ENCODE results near the gene LACTBL1.
"Not testable (repeated sequence)": the region's sequence is repeated elsewhere in the genome, so short reads cannot be mapped to it uniquely, and the experiment has no call there.

The LACTBL1 gene

GRCh38 chr1:22972760-22973159 is at the start of gene LACTBL1:
LACTBL1 (minus strand) TSS chr1:22972866; CDS start chr1:22972316, 550 bp downstream.
- Mint-ChIP-seq H3K27ac (no peak within 1 kb of the TSS), H3K9me3 (no peaks in the 10 kb centered on the region), H3K4me3 (no peak within 1 kb of the TSS), H3K4me1 (ENCODE audit: low read depth) (no peaks in the 10 kb centered on the region), H3K27me3 (ENCODE audit: low read depth) (peaks cover 43% of the 10 kb centered on the region), H3K36me3 (ENCODE audit: low read depth) (no peaks in the 10 kb centered on the region)
- no peak for DNase-seq (ENCODE audit: low spot score)

- no peak overlapping the region for H3K4me3 Mint-ChIP-seq
These were observed 49.2 kb upstream of the LACTBL1 start for GRCh38 chr1:23021834-23022233.

GRCh38 chr1:23020706-23021405 is 48.2 kb upstream of the LACTBL1 start:
- H3K4me1 Mint-ChIP-seq (ENCODE audit: low read depth), result peaks cover 33% of the 10 kb centered on the region
- H3K27ac Mint-ChIP-seq, result peak overlapping the region; percentile 10
- H3K36me3 Mint-ChIP-seq (ENCODE audit: low read depth), result peaks cover 23% of the 10 kb centered on the region
- H3K9me3 Mint-ChIP-seq, result peaks cover 17% of the 10 kb centered on the region
- H3K4me3 Mint-ChIP-seq, result peak overlapping the region; percentile 96
- no peak for DNase-seq (ENCODE audit: low spot score)
- H3K27me3 Mint-ChIP-seq (ENCODE audit: low read depth), result peaks cover 2% of the 10 kb centered on the region

More at GRCh38 chr1:23021834-23022233, 49.2 kb upstream of the LACTBL1 start:
- peaks cover 2% of the 10 kb centered on the region for H3K27me3 Mint-ChIP-seq (ENCODE audit: low read depth)
- peaks cover 23% of the 10 kb centered on the region for H3K36me3 Mint-ChIP-seq (ENCODE audit: low read depth)
- no peak for DNase-seq (ENCODE audit: low spot score)
- peaks cover 37% of the 10 kb centered on the region for H3K4me1 Mint-ChIP-seq (ENCODE audit: low read depth)
- H3K9me3 Mint-ChIP-seq, result peaks cover 17% of the 10 kb centered on the region
- H3K27ac Mint-ChIP-seq, result no peak overlapping the region

GRCh38 chr1:23019863-23020625 is 47.4 kb upstream of the LACTBL1 start:
- Mint-ChIP-seq H3K27me3 (ENCODE audit: low read depth) (peaks cover 2% of the 10 kb centered on the region), H3K4me1 (ENCODE audit: low read depth) (peaks cover 33% of the 10 kb centered on the region), H3K4me3 (peak overlapping the region; percentile 96), H3K27ac (peak overlapping the region; percentile 92), H3K9me3 (peaks cover 17% of the 10 kb centered on the region), H3K36me3 (ENCODE audit: low read depth) (peaks cover 23% of the 10 kb centered on the region)
- DNase-seq (ENCODE audit: low spot score), result peak; percentile 8

GRCh38 chr1:23019094-23019862 is 46.6 kb upstream of the LACTBL1 start, which contains the start of gene KDM1A:
KDM1A (plus strand) TSS chr1:23019468; CDS start chr1:23019597, 129 bp downstream.
- H3K4me1 Mint-ChIP-seq (ENCODE audit: low read depth), result peaks cover 33% of the 10 kb centered on the region
- H3K9me3 Mint-ChIP-seq, result peaks cover 17% of the 10 kb centered on the region
- H3K27ac Mint-ChIP-seq, result peak within 1 kb of the TSS; percentile 92
- H3K36me3 Mint-ChIP-seq (ENCODE audit: low read depth), result peaks cover 23% of the 10 kb centered on the region
- DNase-seq (ENCODE audit: low spot score), result peak; percentile 93
- peak within 1 kb of the TSS; percentile 96 for H3K4me3 Mint-ChIP-seq
- peaks cover 2% of the 10 kb centered on the region for H3K27me3 Mint-ChIP-seq (ENCODE audit: low read depth)

GRCh38 chr1:23018661-23019093 is 46.0 kb upstream of the LACTBL1 start:
- H3K36me3 Mint-ChIP-seq (ENCODE audit: low read depth), result peaks cover 19% of the 10 kb centered on the region
- peak overlapping the region; percentile 95 for H3K4me3 Mint-ChIP-seq
- peaks cover 2% of the 10 kb centered on the region for H3K27me3 Mint-ChIP-seq (ENCODE audit: low read depth)
- H3K4me1 Mint-ChIP-seq (ENCODE audit: low read depth), result peaks cover 31% of the 10 kb centered on the region
- H3K9me3 Mint-ChIP-seq, result peaks cover 17% of the 10 kb centered on the region
- H3K27ac Mint-ChIP-seq, result peak overlapping the region; percentile 82
- DNase-seq (ENCODE audit: low spot score), result no peak

GRCh38 chr1:23013657-23014056 is 41.0 kb upstream of the LACTBL1 start:
- peaks cover 7% of the 10 kb centered on the region for H3K4me1 Mint-ChIP-seq (ENCODE audit: low read depth)
- no peak for DNase-seq (ENCODE audit: low spot score)
- H3K27me3 Mint-ChIP-seq (ENCODE audit: low read depth), result peaks cover 2% of the 10 kb centered on the region
- no peaks in the 10 kb centered on the region for H3K36me3 Mint-ChIP-seq (ENCODE audit: low read depth)
- H3K9me3 Mint-ChIP-seq, result no peaks in the 10 kb centered on the region
- no peak overlapping the region for H3K27ac Mint-ChIP-seq
- H3K4me3 Mint-ChIP-seq, result no peak overlapping the region

- not testable (repeated sequence) for H3K36me3 Mint-ChIP-seq (ENCODE audit: low read depth); H3K27ac Mint-ChIP-seq; H3K9me3 Mint-ChIP-seq; H3K4me1 Mint-ChIP-seq (ENCODE audit: low read depth); DNase-seq (ENCODE audit: low spot score); H3K4me3 Mint-ChIP-seq; H3K27me3 Mint-ChIP-seq (ENCODE audit: low read depth)
These were observed 37.4 kb upstream of the LACTBL1 start for GRCh38 chr1:23010025-23010424.

- no peaks in the 10 kb centered on the region for H3K36me3 Mint-ChIP-seq (ENCODE audit: low read depth)
These were observed 36.2 kb upstream of the LACTBL1 start for GRCh38 chr1:23008901-23009300.

GRCh38 chr1:23007106-23007505 is 34.4 kb upstream of the LACTBL1 start:
- H3K4me1 Mint-ChIP-seq (ENCODE audit: low read depth), result no peaks in the 10 kb centered on the region
- H3K9me3 Mint-ChIP-seq, result no peaks in the 10 kb centered on the region
- H3K27me3 Mint-ChIP-seq (ENCODE audit: low read depth), result peaks cover 14% of the 10 kb centered on the region
- DNase-seq (ENCODE audit: low spot score), result no peak
- H3K4me3 Mint-ChIP-seq, result no peak overlapping the region
- H3K27ac Mint-ChIP-seq, result no peak overlapping the region
- no peaks in the 10 kb centered on the region for H3K36me3 Mint-ChIP-seq (ENCODE audit: low read depth)

More at GRCh38 chr1:23008901-23009300, 36.2 kb upstream of the LACTBL1 start:
- no peaks in the 10 kb centered on the region for H3K9me3 Mint-ChIP-seq
- H3K27me3 Mint-ChIP-seq (ENCODE audit: low read depth), result peaks cover 9% of the 10 kb centered on the region
- no peak overlapping the region for H3K4me3 Mint-ChIP-seq
- no peak overlapping the region for H3K27ac Mint-ChIP-seq
- DNase-seq (ENCODE audit: low spot score), result no peak
- no peaks in the 10 kb centered on the region for H3K4me1 Mint-ChIP-seq (ENCODE audit: low read depth)

GRCh38 chr1:23004769-23005168 is 32.1 kb upstream of the LACTBL1 start:
- H3K27ac Mint-ChIP-seq; H3K4me1 Mint-ChIP-seq (ENCODE audit: low read depth); H3K4me3 Mint-ChIP-seq; H3K9me3 Mint-ChIP-seq; H3K36me3 Mint-ChIP-seq (ENCODE audit: low read depth); DNase-seq (ENCODE audit: low spot score): not testable (repeated sequence)
- peaks cover 14% of the 10 kb centered on the region for H3K27me3 Mint-ChIP-seq (ENCODE audit: low read depth)

GRCh38 chr1:23004112-23004511 is 31.4 kb upstream of the LACTBL1 start:
- H3K4me3 Mint-ChIP-seq, result no peak overlapping the region
- H3K27ac Mint-ChIP-seq, result no peak overlapping the region
- H3K9me3 Mint-ChIP-seq, result no peaks in the 10 kb centered on the region
- no peaks in the 10 kb centered on the region for H3K36me3 Mint-ChIP-seq (ENCODE audit: low read depth)
- no peaks in the 10 kb centered on the region for H3K4me1 Mint-ChIP-seq (ENCODE audit: low read depth)
- peaks cover 14% of the 10 kb centered on the region for H3K27me3 Mint-ChIP-seq (ENCODE audit: low read depth)
- no peak for DNase-seq (ENCODE audit: low spot score)

GRCh38 chr1:23002218-23002617 is 29.6 kb upstream of the LACTBL1 start:
- not testable (repeated sequence) for H3K4me3 Mint-ChIP-seq; H3K4me1 Mint-ChIP-seq (ENCODE audit: low read depth); H3K27ac Mint-ChIP-seq; H3K9me3 Mint-ChIP-seq; H3K36me3 Mint-ChIP-seq (ENCODE audit: low read depth); DNase-seq (ENCODE audit: low spot score)
- peaks cover 12% of the 10 kb centered on the region for H3K27me3 Mint-ChIP-seq (ENCODE audit: low read depth)

- H3K9me3 Mint-ChIP-seq; H3K27ac Mint-ChIP-seq; H3K4me3 Mint-ChIP-seq; H3K4me1 Mint-ChIP-seq (ENCODE audit: low read depth); DNase-seq (ENCODE audit: low spot score); H3K36me3 Mint-ChIP-seq (ENCODE audit: low read depth): not testable (repeated sequence)
- peaks cover 13% of the 10 kb centered on the region for H3K27me3 Mint-ChIP-seq (ENCODE audit: low read depth)
These were observed 27.5 kb upstream of the LACTBL1 start for GRCh38 chr1:23000133-23000532.

All from T-helper 2 cell treated with Interferon-gamma antibody and Interleukin-4, amounts not matched to agents 5 μg/mL and 100 μg/mL, for 36 hours (primary cell).